Cerebellar cortex (tissue), 1 donor: ENCODE data around the gene ZNF598.

Source experiments
- DNase-seq: peaks from one replicate; pipeline ENCODE4 v3.0.0-alpha.2; 2015; ENCODE audit warnings: low spot score

ZNF598 gene

GRCh38 chr16:2006317-2006716 is 3.3 kb downstream of the ZNF598 start:
- no peak for DNase-seq

DNA sequence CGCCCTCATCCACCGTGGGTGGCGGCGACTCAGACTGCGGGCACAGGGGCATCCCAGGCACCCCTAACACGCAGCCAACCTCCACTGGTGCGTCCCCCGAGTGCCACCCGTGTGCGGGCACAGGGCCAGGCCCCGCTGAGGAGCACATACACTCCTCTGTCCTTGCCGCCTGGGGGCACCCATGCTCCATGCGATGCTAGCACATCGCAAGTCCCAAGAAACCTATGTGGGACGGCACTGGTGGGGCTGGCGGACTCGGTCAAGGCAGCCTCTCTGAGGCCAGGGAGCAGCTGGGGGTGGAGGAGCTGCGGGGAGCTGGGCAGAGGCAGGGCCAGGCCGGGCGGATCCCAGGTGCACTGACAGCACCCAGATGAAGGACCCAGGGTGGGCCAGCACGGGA is 4.0 kb downstream of the ZNF598 start:
- DNase-seq = no peak

- no peak for DNase-seq
Measured at GRCh38 chr16:2004795-2005517, 4.7 kb downstream of the ZNF598 start.

- DNase-seq = peak; percentile 84
Measured at GRCh38 chr16:2003827-2004641, 5.6 kb downstream of the ZNF598 start.

DNA sequence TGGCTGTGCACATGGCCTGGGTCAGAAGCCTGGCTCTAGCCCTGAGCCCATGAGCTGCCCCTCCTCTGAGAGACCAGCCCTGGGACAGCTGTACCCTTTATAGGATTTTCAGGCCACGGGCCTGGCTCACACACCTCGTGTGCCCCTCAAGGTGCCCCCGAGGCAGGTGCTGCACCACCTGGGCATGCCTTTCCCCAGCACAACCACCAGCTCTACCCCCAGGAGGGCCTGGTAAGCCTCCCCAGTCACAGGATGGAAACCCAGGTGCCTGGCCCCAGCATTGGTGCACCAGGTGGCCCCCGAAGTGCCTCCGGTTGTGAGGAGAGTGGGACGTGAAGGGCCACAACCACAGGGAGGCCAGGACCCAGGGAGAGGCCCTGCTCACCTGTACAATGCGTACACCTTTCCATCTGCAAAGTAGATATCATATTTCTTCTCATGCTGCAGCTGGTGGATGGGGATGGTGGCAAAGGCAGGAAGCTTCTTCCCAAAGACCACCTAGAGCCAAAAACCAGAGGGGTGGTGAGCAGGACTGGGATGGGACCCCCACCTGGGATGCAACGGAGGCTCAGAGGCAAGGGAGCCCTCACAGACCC is 6.3 kb downstream of the ZNF598 start:
- DNase-seq = no peak

GRCh38 chr16:2002406-2003230 is 7.0 kb downstream of the ZNF598 start:
- no peak for DNase-seq

- DNase-seq = no peak
Measured at GRCh38 chr16:2001456-2002355, 7.9 kb downstream of the ZNF598 start.

DNA sequence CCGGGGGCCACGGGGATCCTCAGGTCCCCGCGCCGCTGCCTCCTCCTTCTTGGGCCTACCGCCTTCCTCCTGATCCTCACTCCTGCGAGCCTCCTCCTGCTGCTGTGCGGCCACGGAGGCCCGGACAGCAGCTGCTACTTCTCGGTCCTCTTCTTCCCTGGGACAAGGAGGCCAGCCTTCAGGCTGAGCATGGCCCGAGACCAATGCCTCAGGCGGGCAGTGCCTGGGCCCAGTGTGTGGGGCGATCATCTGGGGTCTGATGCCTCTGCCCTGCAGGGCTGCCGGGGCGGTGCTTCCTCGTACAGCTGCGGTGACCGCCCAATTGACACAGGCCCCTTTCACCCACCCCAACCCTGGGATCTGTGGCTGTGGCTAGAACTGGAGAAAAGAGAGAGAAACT is 8.6 kb downstream of the ZNF598 start:
- no peak for DNase-seq

GRCh38 chr16:1999866-2000514 is 9.6 kb downstream of the ZNF598 start:
- DNase-seq = no peak

- no peak for DNase-seq
Measured at GRCh38 chr16:1998852-1999801, 10.5 kb downstream of the ZNF598 start.

GRCh38 chr16:1998360-1998835 is 11.2 kb downstream of the ZNF598 start:
- DNase-seq = no peak

- DNase-seq = no peak
Measured at GRCh38 chr16:1997494-1998359, 11.9 kb downstream of the ZNF598 start.

DNA sequence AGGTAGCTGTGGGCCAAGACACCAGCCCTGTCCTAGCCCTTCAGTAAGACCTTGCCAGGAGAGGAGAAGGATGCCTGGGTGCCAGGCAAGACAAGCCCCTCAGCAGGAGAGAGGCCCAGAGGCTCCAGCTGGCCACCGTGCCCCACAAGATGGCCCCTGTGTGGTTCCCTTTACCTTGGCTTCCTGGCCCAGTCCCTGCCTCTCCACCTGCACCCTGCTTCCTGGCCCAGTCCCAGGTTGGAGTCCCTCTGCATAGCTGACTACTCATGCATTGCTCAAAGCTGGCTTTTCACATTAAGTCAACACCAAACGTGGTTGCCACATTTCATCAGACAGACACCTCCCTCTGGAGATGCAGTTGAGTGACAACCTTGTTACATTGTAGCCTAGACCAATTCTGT is 15.9 kb downstream of the ZNF598 start:
- DNase-seq = no peak

DNA sequence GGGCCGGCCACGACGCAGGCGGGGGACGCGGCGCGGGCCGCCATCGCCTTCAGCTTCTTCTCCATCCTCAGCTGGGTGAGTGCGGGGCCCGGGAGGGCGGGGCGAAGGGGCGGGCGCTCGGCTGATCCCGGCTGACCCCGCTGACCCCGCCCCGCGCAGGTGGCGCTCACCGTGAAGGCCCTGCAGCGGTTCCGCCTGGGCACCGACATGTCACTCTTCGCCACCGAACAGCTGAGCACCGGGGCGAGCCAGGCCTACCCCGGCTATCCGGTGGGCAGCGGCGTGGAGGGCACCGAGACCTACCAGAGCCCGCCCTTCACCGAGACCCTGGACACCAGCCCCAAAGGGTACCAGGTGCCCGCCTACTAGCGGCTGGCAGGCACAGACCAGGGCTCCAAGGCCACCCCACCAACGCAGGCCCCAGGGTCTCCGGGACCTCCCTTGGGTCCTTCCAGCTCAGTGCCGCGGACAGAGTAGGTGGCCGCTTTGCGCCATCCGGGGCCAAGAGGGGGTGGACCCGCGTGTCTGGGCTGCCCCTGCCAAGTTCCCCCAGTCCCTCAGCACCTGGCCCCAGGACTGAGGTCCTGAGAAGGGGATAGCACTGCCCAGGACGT is 16.8 kb downstream of the ZNF598 start:
- DNase-seq = no peak

- DNase-seq = peak; percentile 66
Measured at GRCh38 chr16:1991948-1992703, 17.5 kb downstream of the ZNF598 start.

DNA sequence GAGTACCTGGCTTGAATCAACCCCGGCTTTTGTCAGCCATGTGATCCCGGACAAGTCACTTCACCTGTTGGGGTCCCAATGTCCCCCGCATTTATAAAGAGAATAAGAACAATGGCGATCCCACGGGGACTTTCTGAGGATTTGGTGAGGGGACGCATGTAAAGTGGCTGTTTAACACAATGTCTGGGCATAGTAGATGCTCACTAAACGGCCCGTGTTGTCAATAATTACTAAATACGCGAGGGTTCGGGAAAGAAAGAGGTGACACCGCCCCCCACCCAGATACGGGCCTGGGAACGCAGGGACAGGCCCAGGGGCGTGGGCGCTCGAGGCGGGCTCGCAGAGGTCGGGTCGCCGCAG is 18.1 kb downstream of the ZNF598 start:
- no peak for DNase-seq

DNA sequence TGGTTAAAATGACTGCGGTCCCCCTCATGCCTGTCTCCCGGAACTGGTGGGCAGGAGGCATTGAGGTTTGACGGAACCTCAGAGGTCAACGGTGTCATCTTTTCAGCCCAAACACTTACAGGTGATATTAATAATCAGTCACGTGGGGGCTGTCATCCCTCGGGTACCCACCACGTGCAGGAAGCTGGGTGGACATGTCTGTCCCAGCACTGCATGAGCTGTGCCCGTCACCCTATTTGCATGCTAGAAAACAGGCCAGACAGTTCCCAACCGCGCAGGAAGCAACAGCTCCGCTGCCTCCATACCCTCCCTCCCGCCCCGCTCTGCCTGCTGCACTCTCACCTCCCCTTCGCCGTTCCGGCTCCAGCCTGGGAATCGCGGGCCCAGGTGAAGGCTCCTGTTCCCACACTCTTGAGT is 18.5 kb downstream of the ZNF598 start:
- no peak for DNase-seq
